Placental epithelial cell (primary cell): ENCODE measurements around the gene ST8SIA1. TPM values are rescaled to one million over a fixed set of nuclear protein-coding genes. Genes with fewer than 3 reads are reported as not detected.

Experiments
- total RNA-seq: library from RNA; depleted of rRNA; stranded (reverse); fragments of >200 nt; gene quantifications from 2 replicates; pipeline ENCODE4 v1.2.3, GENCODE V29; 2012

ST8SIA1 gene
- not detected in 2 replicates for total RNA-seq

GRCh38 chr12:22334410-22335100, at the start of gene ST8SIA1:
Gene ST8SIA1 (minus strand): TSS chr12:22334707. CDS start chr12:22334232, 475 bp downstream.

Other genes with a start within 250 kb of the ST8SIA1 start
- gene C2CD5, start 209.8 kb upstream of the ST8SIA1 start, total RNA-seq: 14.0 and 15.7 TPM in 2 replicates